ENCODE results near the gene GRAMD4.

GRAMD4 gene

GRCh38 chr22:46688949-46689348 is 68.8 kb downstream of the GRAMD4 start:
- no peak for DNase-seq (ENCODE audit: low read depth in 2 of 2)

DNA sequence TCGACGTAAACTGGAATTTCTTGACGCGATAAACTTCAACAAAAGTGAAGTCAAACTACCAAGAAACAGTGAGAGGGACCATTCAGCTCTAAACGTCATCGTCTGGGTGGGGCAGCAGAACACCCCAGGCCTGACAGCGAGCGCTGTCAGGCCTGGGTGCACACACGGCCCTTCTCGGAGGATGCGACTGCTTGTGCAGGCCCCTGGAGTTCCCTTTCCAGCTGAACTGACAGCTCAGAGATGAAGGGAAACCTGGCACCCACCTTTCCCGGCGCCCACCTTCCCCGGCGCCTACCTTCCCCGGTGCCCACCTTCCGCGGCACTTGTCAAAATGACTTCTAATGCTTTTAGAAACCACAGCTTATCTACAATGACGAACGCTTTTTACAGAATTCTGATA is 70.0 kb downstream of the GRAMD4 start:
- DNase-seq (ENCODE audit: low read depth in 2 of 2), result no peak

DNA sequence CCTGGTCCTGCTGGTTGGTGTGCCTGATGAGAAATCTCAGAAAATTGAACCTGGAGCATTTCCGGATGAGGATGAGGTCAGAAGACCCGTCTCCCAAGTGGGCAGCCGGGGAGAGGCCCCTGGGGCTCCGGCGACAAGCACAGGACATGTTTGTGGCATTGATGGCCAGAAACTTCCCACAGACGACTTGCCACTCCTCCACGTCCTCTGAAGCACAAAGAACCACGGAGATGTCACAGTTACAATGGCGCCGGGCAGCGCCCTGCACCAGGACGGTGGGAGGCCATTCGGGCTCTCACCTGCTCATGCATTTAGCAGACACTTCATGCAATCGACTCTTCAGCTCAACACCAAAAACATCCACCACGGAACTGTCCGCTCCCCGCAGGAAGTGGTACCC is 71.4 kb downstream of the GRAMD4 start:
- no peak for DNase-seq (ENCODE audit: low read depth in 2 of 2)

GRCh38 chr22:46693634-46694415 is 73.6 kb downstream of the GRAMD4 start:
- no peak for DNase-seq (ENCODE audit: low read depth in 2 of 2)

DNA sequence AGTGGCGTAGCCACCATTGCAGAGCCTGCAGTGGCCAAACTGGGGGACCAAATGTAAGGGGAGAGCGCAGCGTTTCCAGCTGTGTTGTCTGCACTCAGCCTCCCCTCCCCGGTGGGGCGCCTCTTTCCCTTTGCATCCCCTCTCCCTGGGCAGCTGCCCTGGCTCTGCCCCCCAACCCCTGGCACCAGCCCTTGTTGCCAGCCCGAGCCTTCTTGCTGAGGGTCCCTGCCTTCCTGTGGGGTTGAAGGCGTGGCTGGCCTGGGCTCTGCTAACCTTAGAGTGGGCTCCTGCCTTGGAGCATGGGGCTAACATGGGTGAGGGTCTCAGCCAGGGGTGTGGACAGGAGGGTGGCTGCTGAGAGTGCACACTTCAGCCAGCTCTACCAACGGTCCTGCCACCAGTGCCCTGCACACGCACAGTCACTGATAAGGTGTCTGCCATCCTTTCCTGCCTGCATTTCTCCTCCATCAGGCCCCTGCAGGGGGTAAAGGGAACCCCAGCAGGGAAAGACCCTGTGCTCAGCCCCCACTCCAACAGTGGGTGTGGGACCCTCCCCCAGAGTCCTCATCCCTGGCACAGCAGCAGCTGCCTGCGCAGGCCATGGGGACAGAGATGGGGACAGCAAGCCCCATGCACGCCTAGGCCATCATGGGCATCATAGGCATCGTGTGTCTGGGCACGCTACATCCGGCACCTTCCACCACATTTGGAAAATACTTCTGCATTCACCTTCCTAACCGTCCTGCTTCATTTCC is 74.4 kb downstream of the GRAMD4 start:
- DNase-seq (ENCODE audit: low read depth in 2 of 2), result no peak

- no peak for DNase-seq (ENCODE audit: low read depth in 2 of 2)
Observed at GRCh38 chr22:46695346-46696228, 75.4 kb downstream of the GRAMD4 start.

- DNase-seq (ENCODE audit: low read depth in 2 of 2), result no peak
Observed at GRCh38 chr22:46696229-46696518, 76.0 kb downstream of the GRAMD4 start.

- DNase-seq (ENCODE audit: low read depth in 2 of 2), result no peak
Observed at GRCh38 chr22:46696614-46697013, 76.4 kb downstream of the GRAMD4 start.

GRCh38 chr22:46697811-46698515 is 77.8 kb downstream of the GRAMD4 start:
- DNase-seq (ENCODE audit: low read depth in 2 of 2), result no peak

DNA sequence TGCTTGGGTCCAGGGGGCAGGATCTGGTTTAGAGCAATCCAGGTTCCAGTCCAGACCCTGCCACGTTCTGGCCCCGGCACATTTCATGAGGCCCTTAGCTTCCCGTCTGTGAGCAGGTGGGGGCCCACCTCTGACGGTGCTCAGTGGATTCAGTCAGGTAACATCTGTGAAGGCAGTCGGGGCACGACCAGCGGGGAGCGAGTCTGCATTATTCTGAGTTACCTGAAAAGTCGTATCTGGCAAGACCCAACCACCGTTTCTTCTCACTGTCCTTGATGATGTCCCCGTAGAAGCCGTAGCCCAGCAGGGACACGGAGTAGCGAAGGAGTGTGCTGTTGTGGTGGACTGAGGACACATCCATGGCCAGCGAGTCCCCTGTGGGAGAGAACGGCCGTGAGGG is 78.9 kb downstream of the GRAMD4 start:
- DNase-seq (ENCODE audit: low read depth in 2 of 2), result no peak

- DNase-seq (ENCODE audit: low read depth in 2 of 2), result no peak
Observed at GRCh38 chr22:46701262-46701661, 81.1 kb downstream of the GRAMD4 start.

- DNase-seq (ENCODE audit: low read depth in 2 of 2), result no peak
Observed at GRCh38 chr22:46703171-46703995, 83.2 kb downstream of the GRAMD4 start.

- DNase-seq (ENCODE audit: low read depth in 2 of 2), result no peak
Observed at GRCh38 chr22:46703996-46704370, 83.8 kb downstream of the GRAMD4 start.

DNA sequence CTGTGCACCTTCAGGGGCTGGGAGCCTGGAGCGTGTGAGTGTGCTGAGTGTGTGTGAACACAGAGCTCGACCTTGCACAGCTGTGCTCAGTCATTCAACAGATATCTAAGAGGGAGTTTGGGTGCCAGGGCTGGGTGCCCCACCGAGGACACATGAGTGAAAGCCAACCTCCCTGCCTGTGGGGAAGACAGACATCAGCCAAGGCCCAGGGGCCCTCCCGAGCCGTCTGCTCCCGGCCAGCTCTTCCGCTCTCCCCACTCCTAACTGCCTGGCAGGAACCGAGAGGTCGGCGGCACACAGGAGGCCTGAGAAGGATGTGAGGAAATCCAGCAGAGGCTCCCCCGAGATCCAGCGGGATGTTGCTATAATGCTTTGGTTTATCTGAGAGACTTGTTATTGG is 85.9 kb downstream of the GRAMD4 start:
- no peak for DNase-seq (ENCODE audit: low read depth in 2 of 2)

DNA sequence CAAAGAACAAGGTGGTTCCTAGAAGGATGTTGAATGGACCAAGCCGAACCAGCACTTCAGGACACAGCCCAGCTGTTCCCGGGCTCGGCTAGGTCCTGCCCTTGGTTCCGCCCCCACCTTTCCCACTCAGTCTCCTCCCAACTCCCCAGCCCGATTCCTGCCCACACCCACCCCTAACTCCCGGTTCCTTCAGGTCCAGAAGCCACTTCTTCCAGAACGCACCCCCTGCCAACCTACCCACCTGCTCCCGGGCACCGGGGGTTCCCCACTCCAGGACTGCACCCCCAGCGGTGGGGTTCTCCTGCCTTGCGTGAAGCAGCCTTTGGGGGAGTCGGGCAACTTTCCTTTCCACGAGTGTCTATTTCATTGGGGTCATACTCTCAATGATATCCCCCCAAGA is 87.1 kb downstream of the GRAMD4 start:
- no peak for DNase-seq (ENCODE audit: low read depth in 2 of 2)

DNA sequence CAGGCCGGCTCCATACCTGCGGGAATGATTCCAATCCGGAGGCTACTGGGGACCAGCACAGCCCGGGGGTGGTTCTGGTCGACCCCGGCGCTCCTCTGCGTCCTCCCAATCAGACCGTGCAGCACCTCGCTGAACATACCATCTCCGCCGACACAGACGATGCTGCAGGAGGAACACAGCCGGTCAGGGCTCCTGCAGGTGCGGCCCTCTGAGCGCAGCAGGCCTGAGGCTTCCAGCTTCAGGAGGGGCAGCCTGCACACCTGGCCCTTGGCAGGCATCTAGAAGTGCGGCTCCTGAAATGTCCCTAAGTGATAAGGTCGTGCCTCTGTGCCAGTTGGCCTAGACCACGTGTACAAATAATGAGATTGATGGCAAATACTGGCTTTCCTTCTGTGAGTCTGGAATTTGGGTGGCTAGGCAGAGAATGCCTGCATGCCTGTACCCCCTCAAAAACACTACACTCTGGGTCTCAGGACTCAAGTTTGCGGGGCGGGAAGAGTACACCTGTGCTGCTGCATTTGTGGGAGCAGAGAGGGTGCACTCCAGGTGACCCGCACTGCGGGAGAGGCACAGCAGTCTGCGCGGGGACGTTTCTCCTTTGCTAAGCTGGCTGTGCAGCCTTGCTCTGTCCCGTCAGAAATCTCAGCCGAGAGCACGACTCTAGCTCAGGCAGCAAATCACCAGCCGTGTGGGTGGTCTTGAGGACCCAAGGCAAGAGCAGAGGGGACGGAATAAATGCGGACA is 87.8 kb downstream of the GRAMD4 start:
- DNase-seq (ENCODE audit: low read depth in 2 of 2), result no peak

- no peak for DNase-seq (ENCODE audit: low read depth in 2 of 2)
Observed at GRCh38 chr22:46708766-46709330, 88.7 kb downstream of the GRAMD4 start.

DNA sequence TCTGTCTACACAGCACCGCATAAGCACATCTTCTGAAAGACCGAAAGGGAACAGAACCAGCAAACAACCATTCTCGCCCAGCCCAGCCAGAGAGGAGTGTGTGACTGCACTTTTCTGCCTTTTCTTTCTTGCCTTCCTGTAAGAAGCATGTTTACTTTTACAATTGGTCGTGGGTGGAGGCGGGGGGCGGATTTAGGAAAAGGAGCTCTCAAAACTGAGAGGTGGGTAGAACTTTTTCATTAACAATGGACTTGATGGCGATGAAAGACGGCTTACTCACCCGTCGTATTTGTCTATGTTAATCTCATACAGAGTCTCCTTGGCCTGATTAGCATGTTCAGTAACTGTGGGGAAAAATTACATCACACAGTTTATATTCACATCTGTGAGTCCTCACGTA is 90.6 kb downstream of the GRAMD4 start:
- no peak for DNase-seq (ENCODE audit: low read depth in 2 of 2)

DNA sequence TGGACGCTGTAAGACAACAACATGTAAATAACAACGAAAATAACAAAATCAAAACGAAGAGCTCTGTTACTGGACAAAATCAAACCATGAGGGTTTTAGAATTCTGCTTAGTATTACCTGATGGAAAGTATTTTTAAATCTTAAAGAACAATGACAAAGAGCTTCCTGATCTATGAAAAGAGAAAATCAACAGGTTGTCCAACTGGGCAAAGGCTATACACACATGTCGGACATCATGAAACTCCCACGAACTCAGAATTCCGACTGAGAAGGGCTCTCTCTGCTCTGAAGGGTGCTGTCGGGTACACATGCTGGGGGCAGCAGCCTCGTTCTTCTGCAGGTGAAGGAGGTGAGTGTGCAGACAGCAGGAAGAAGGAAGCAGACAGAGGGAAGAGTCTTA is 92.1 kb downstream of the GRAMD4 start:
- no peak for DNase-seq (ENCODE audit: low read depth in 2 of 2)

GRCh38 chr22:46714550-46714949 is 94.4 kb downstream of the GRAMD4 start:
- no peak for DNase-seq (ENCODE audit: low read depth in 2 of 2)

All from stimulated activated CD8-positive, alpha-beta memory T cell treated with anti-CD3 and anti-CD28 coated beads, Interleukin-7, amount 100 ng/mL, for 1 hour (primary cell).